ENCODE data around the gene DTX1.

DNA sequence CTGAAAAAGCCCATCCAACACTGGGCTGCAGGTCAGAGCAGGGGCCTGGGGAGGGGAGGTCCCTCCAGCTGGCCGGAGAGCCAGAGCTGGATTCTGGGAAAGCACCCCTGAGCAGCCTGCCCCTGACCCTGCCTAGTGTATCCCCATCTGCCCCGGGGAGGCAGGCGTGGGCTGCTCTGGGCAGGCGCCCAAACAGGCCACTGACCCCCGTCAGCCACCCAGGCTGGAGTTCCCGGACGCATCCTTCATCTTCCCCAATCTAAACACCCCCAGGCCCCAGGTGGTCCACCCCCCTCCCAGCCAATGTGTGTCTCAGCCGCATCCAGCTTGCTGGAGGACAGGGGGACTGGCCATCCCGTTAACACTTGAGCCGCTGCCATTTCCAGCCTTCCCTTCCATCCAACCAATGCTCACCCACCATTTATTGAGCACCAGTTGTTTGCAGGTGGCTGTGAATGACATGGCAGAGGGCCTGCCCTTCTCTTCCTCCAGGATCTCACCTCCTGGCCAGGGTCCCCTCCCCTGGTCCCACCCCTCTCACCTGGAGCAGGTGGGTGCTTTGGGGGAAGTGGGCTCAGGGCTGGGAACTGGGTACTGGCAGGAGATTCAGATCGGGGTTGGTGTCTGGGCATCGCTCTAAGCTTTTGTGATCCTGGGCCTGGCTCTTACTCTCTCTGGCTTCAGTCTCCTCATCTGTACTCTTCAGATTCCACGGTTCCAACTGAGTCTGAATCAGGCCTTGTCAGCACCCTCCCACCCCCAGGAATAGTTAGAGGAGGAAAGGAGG is 743 bp upstream of the DTX1 start:
- TF ChIP-seq, protein P1, sequence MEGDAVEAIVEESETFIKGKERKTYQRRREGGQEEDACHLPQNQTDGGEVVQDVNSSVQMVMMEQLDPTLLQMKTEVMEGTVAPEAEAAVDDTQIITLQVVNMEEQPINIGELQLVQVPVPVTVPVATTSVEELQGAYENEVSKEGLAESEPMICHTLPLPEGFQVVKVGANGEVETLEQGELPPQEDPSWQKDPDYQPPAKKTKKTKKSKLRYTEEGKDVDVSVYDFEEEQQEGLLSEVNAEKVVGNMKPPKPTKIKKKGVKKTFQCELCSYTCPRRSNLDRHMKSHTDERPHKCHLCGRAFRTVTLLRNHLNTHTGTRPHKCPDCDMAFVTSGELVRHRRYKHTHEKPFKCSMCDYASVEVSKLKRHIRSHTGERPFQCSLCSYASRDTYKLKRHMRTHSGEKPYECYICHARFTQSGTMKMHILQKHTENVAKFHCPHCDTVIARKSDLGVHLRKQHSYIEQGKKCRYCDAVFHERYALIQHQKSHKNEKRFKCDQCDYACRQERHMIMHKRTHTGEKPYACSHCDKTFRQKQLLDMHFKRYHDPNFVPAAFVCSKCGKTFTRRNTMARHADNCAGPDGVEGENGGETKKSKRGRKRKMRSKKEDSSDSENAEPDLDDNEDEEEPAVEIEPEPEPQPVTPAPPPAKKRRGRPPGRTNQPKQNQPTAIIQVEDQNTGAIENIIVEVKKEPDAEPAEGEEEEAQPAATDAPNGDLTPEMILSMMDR (tag by site-specific recombination; IDR thresholded peaks at IDR 0.05) = no peak
- TF ChIP-seq, protein P2, sequence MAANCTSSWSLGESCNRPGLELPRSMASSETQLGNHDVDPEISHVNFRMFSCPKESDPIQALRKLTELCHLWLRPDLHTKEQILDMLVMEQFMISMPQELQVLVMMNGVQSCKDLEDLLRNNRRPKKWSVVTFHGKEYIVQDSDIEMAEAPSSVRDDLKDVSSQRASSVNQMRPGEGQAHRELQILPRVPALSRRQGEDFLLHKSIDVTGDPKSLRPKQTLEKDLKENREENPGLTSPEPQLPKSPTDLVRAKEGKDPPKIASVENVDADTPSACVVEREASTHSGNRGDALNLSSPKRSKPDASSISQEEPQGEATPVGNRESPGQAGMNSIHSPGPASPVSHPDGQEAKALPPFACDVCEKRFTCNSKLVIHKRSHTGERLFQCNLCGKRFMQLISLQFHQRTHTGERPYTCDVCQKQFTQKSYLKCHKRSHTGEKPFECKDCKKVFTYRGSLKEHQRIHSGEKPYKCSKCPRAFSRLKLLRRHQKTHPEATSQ (tag by site-specific recombination; IDR thresholded peaks at IDR 0.05) = no peak
- TF ChIP-seq ZNF155 (tag by site-specific recombination; IDR thresholded peaks at IDR 0.05) (no peak), IKZF3 (tag by site-specific recombination; IDR thresholded peaks at IDR 0.05) (no peak)

Data from HEK293 (cell line).